Testis (tissue), 2 donors: ENCODE data around the gene IGHMBP2.

ENCODE experiments used
- POLR2A ChIP-seq: fragments of 450-650 bp; IDR thresholded peaks from one replicate; pipeline ENCODE4 v1.6.1; 2017; ENCODE audit warnings: antibody characterized with exemption, mild to moderate bottlenecking, moderate library complexity
- TF ChIP-seq, protein P1 (sequence below), 3 experiments: fragments of 450-650 bp in 2 of 3; fragments of 200-600 bp in 1 of 3; sonication (generic) in 1 of 3; IDR thresholded peaks; one replicate each; pipeline ENCODE4 v1.5.1; 2016 to 2019; ENCODE audit warnings: antibody characterized with exemption in 3 of 3, mild to moderate bottlenecking in 2 of 3, moderate library complexity in 1 of 3

DNA sequence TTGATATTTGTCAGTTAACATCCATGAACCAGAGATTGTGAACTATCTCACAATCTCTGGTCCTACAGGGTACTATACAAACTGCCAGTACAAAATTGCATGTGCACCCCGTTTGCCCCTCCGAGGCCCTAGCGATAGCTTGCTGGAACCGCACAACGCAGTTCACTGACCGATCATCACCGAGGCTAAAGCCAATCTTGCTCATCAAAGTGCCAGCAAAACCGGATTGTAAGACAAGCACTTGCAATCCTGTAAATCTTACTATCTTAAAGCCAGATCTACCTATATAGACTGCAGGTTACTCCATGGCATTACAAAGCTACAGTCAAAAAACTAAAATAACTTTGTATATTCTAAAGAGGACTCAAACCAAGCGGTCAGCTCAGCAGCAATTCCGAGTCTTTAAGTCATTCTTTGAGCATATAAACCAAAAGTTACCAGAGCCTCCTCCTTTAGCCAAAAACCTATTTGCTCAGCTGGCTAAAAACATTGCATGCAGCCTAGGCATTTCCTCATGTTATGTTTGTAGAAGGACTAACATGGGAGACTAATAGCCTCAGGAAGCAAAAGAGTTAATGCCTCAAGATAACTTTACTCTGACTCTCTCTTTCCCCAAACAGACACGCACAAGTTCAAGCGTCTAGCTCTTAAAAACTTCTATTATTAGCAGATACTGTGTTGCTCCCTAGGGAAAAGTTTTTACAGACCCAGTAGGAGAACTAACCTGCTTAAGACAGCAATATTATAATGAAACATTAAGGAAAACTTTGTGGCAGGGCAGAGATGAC, 31.3 kb upstream of the IGHMBP2 start:
- TF ChIP-seq, protein P1, sequence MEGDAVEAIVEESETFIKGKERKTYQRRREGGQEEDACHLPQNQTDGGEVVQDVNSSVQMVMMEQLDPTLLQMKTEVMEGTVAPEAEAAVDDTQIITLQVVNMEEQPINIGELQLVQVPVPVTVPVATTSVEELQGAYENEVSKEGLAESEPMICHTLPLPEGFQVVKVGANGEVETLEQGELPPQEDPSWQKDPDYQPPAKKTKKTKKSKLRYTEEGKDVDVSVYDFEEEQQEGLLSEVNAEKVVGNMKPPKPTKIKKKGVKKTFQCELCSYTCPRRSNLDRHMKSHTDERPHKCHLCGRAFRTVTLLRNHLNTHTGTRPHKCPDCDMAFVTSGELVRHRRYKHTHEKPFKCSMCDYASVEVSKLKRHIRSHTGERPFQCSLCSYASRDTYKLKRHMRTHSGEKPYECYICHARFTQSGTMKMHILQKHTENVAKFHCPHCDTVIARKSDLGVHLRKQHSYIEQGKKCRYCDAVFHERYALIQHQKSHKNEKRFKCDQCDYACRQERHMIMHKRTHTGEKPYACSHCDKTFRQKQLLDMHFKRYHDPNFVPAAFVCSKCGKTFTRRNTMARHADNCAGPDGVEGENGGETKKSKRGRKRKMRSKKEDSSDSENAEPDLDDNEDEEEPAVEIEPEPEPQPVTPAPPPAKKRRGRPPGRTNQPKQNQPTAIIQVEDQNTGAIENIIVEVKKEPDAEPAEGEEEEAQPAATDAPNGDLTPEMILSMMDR (IDR thresholded peaks at IDR 0.05): no peak
- TF ChIP-seq POLR2A: no peak
